HG03280 (cell line): ENCODE data around the gene NAT8L.

Experiments
- ATAC-seq: cut with Tn5 transposase; IDR thresholded peaks from one replicate; pipeline ENCODE4 v1.9.1; 2021; ENCODE audit warnings: mild to moderate bottlenecking, moderate library complexity; ENCODE audit not compliant: unreplicated experiment

Gene NAT8L

GRCh38 chr4:2089222-2089621, 30.1 kb downstream of the NAT8L start:
- no peak for ATAC-seq

GRCh38 chr4:2090642-2091041, 31.5 kb downstream of the NAT8L start:
- no peak for ATAC-seq

- ATAC-seq = no peak
These were observed 33.0 kb downstream of the NAT8L start for GRCh38 chr4:2091990-2092668.

- no peak for ATAC-seq
These were observed 33.5 kb downstream of the NAT8L start for GRCh38 chr4:2092669-2093053.

GRCh38 chr4:2093265-2093664, 34.1 kb downstream of the NAT8L start:
- ATAC-seq = no peak

GRCh38 chr4:2094545-2094944, 35.4 kb downstream of the NAT8L start:
- no peak for ATAC-seq

- no peak for ATAC-seq
These were observed 36.3 kb downstream of the NAT8L start for GRCh38 chr4:2095236-2096072.

- no peak for ATAC-seq
These were observed 37.0 kb downstream of the NAT8L start for GRCh38 chr4:2096073-2096609.

- no peak for ATAC-seq
These were observed 42.4 kb downstream of the NAT8L start for GRCh38 chr4:2101346-2102044.

GRCh38 chr4:2102045-2102883, 43.1 kb downstream of the NAT8L start:
- no peak for ATAC-seq

- ATAC-seq = no peak
These were observed 44.2 kb downstream of the NAT8L start for GRCh38 chr4:2103127-2103842.

- ATAC-seq = no peak
These were observed 44.9 kb downstream of the NAT8L start for GRCh38 chr4:2103843-2104547.

GRCh38 chr4:2104556-2105345, 45.6 kb downstream of the NAT8L start:
- ATAC-seq = no peak

- no peak for ATAC-seq
These were observed 46.4 kb downstream of the NAT8L start for GRCh38 chr4:2105559-2105958.

GRCh38 chr4:2116687-2117400, 57.7 kb downstream of the NAT8L start:
- no peak for ATAC-seq
